K562 (cell line): ENCODE data around the gene RIOX2. TPM values are rescaled to one million over a fixed set of nuclear protein-coding genes. Genes with fewer than 3 reads are reported as not detected.

Experiments
- ATAC-seq: fragments of 200-7000 bp; cut with Tn5 transposase; 3 replicates; pipeline ENCODE4 v1.9.1; 2020; ENCODE audit warnings: moderate library complexity
- BruUV-seq: library from RNA; stranded (reverse); fragments of 400-500 nt; replicated peaks from 2 replicates; lab custom pipeline; 2021; lab: Mats Ljungman, UMichigan
- CTCF ChIA-PET: fragments of 300-600 bp; formaldehyde crosslinking; extraction: SDS; loops from one replicate; lab custom pipeline; 2021; ENCODE audit warnings: low intra/inter-chr PET ratio; lab: Yijun Ruan, JAX
- POLR2A ChIA-PET: fragments of 300-600, 350-650 bp; sonication (Branson Sonifier 250); formaldehyde crosslinking; extraction: SDS; loops from one replicate; lab custom pipeline; 2021; ENCODE audit warnings: antibody characterized with exemption, inconsistent platforms; lab: Yijun Ruan, JAX
- DNase-seq, 4 experiments: peaks; one replicate each; pipeline versions ENCODE4 v3.0.0 to v3.0.0-alpha.2; 2011 to 2018; ENCODE audit warnings: low spot score in 3 of 4, mixed read lengths in 3 of 4; ENCODE audit errors: extremely low read depth in 1 of 4
- FAIRE-seq: peaks from 2 replicates; lab custom pipeline; 2011; peaks lifted over from hg19 to GRCh38; lab: Jason Lieb, UNC
- H2AFZ ChIP-seq: 2 replicates; pipeline ENCODE4 v1.6.0; 2011; ENCODE audit warnings: low read depth, low read length, control low read depth, inconsistent platforms
- H3K27ac ChIP-seq: fragments of 200-600 bp; 3 replicates; pipeline ENCODE4 v1.8.0; 2011; ENCODE audit warnings: low read depth, mild to moderate bottlenecking, control low read depth, inconsistent platforms, low read length, moderate library complexity, mixed read lengths; ENCODE audit errors: extremely low read depth
- H3K27me3 ChIP-seq, 2 experiments: fragments of 300-600 bp in 1 of 2; 2 replicates in 1 of 2; 3 replicates in 1 of 2; pipeline versions ENCODE4 v1.6.0 to v1.8.0; 2011; ENCODE audit warnings: inconsistent platforms in 2 of 2, low read length in 2 of 2, mild to moderate bottlenecking in 1 of 2, mixed read lengths in 1 of 2, moderate library complexity in 1 of 2; ENCODE audit not compliant: control insufficient read depth in 2 of 2, insufficient read depth in 2 of 2
- H3K36me3 ChIP-seq: fragments of 300-600 bp; 3 replicates; pipeline ENCODE4 v1.8.0; 2011; ENCODE audit warnings: mild to moderate bottlenecking, low read length, inconsistent platforms; ENCODE audit not compliant: control insufficient read depth, insufficient read depth
- H3K4me1 ChIP-seq, 2 experiments: fragments of 200-600 bp in 1 of 2; replicated peaks in 1 of 2; 2 replicates in 1 of 2; 3 replicates in 1 of 2; pipeline versions ENCODE4 v1.5.1 to v1.8.0; 2011; ENCODE audit warnings: inconsistent platforms in 2 of 2, low read length in 2 of 2, mild to moderate bottlenecking in 1 of 2, mixed read lengths in 1 of 2, moderate library complexity in 1 of 2; ENCODE audit not compliant: control insufficient read depth in 2 of 2, insufficient read depth in 2 of 2
- H3K4me2 ChIP-seq: 2 replicates; pipeline ENCODE4 v1.6.1; 2011; ENCODE audit warnings: low read length, control low read depth, inconsistent platforms, mixed read lengths; ENCODE audit not compliant: insufficient read depth
- H3K4me3 ChIP-seq: fragments of 200-600 bp; sonication (generic), shearing (Covaris generic); 2 replicates; pipeline ENCODE4 v1.5.1; 2016; ENCODE audit warnings: control low read depth, inconsistent platforms
- H3K79me2 ChIP-seq: fragments of 200-600 bp; 3 replicates; pipeline ENCODE4 v1.8.0; 2011; ENCODE audit warnings: low read length, inconsistent platforms; ENCODE audit not compliant: control insufficient read depth, insufficient read depth
- H3K9ac ChIP-seq, 2 experiments: 2 replicates each; pipeline versions ENCODE4 v1.6.0 to v1.6.1; 2011; ENCODE audit warnings: low read depth in 2 of 2, low read length in 2 of 2, control low read depth in 1 of 2, inconsistent platforms in 1 of 2, mild to moderate bottlenecking in 1 of 2, mixed read lengths in 1 of 2; ENCODE audit not compliant: insufficient read depth in 1 of 2
- H3K9me1 ChIP-seq: one replicate; pipeline ENCODE4 v1.6.0; 2011; ENCODE audit warnings: inconsistent platforms, mild to moderate bottlenecking, low read length, moderate library complexity; ENCODE audit not compliant: control insufficient read depth, insufficient read depth
- H3K9me3 ChIP-seq: replicated peaks from 2 replicates; pipeline ENCODE4 v1.5.1; 2011; ENCODE audit warnings: low read depth, low read length, inconsistent platforms; ENCODE audit not compliant: control insufficient read depth, insufficient read depth
- H4K20me1 ChIP-seq: replicated peaks from 2 replicates; pipeline ENCODE4 v1.6.1; 2011; ENCODE audit warnings: low read length, inconsistent platforms, mixed read lengths; ENCODE audit not compliant: control insufficient read depth, insufficient read depth
- SIN3A ChIP-seq, 2 experiments: fragments of 150-350 bp in 1 of 2; IDR thresholded peaks; 2 replicates each; pipeline ENCODE4 v1.6.1; 2011 to 2016; ENCODE audit warnings: borderline replicate concordance in 2 of 2, low read depth in 2 of 2, low read length in 2 of 2, mild to moderate bottlenecking in 2 of 2, moderate library complexity in 2 of 2; ENCODE audit not compliant: control insufficient read depth in 1 of 2
- ZNF785 ChIP-seq: fragments of 250-450 bp; sonication (Bioruptor Pico); IDR thresholded peaks from 2 replicates; pipeline ENCODE4 v1.4.0; 2020; ENCODE audit warnings: mild to moderate bottlenecking
- WGBS: fragments of 100-300 bp; shearing (Covaris generic); methylation state at CpG from one replicate; pipeline ENCODE4 v1.1.6; 2016; ENCODE audit warnings: low coverage, mixed read lengths; ENCODE audit not compliant: insufficient coverage; ENCODE audit errors: missing lambda C conversion rate; 5-methylcytosine and 5-hydroxymethylcytosine counted together
- in situ Hi-C: fragments of 300-500 bp; cut with MboI; formaldehyde crosslinking; loops from 4 replicates; pipeline ENCODE4 v1.15.0; 2018; ENCODE audit warnings: inconsistent platforms, mixed read lengths
- intact Hi-C: fragments of 100-400 bp; cut with micrococcal nuclease; formaldehyde crosslinking; loops from 2 replicates; pipeline ENCODE4 v1.14.2; 2022
- polyA plus RNA-seq, 8 experiments: library from polyadenylated mRNA; depleted of rRNA in 4 of 8; stranded (reverse) in 5 of 8; unstranded in 3 of 8; fragments of >200 nt; fragmentation: Nextera tagmentation in 2 of 8; fragmentation: Illumina TruSeq in 1 of 8; extraction: Ambion mirVana in 2 of 8; extraction: Trizol in 1 of 8; gene quantifications; 2 replicates each; pipeline versions ENCODE4 v1.2.1 to v1.2.3, GENCODE V29; 2011 to 2014; ENCODE audit warnings: inconsistent platforms in 1 of 8, missing spikeins in 1 of 8
- total RNA-seq, 7 experiments: library from RNA; depleted of rRNA in 6 of 7; stranded (reverse); fragments of >200 nt in 6 of 7; fragmentation: Illumina TruSeq in 2 of 7; extraction: Trizol in 2 of 7; gene quantifications; 2 replicates each; pipeline versions ENCODE4 v1.2.1 to v1.2.3, GENCODE V29; 2011 to 2021; ENCODE audit warnings: low replicate concordance in 1 of 7
- TF ChIP-seq, protein P1 (sequence below): fragments of 250-450 bp; sonication (Bioruptor Pico); IDR thresholded peaks from 2 replicates; pipeline ENCODE4 v1.4.0; 2020

Gene RIOX2
- total and polyA plus RNA-seq, 9 of the 15 experiments (the other 6 are each of a cell fraction or from before 2014, with no cell fraction given) = 22.2 to 56.0 (median 32.6) TPM

DNA sequence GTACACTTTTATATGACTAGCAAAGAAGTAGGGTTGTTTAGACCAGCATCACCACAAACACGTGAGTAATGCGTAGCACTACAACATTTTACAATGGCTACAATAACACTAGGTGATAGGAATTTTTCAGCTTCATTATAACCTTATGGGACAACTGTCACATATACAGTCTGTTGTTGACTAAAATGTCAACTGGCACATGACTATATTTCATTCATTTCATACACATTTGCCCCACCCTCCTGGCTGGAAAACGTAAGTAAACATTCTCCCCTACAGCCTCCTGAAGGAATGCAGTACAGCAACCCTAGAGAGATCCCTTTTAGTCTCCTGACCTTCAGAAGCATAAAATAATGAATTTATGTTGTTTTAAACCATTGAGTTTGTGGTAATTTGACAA is 16.2 kb downstream of the RIOX2 start:
- no TSS peak for BruUV-seq
- no peaks in the 10 kb centered on the region for H4K20me1 ChIP-seq
- H3K9me3 ChIP-seq = no peaks in the 10 kb centered on the region
- DNase-seq = no peak
- intact Hi-C loops = no loop called here
- WGBS = 82% methylated on average over 3 of the region's 3 CpGs
- ChIA-PET POLR2A (no interaction called here), CTCF (no interaction called here)
- no peak overlapping the region for H3K27ac ChIP-seq
- no peak overlapping the region for H2AFZ ChIP-seq
- H3K9me1 ChIP-seq = peaks cover 3% of the 10 kb centered on the region
- no peaks in the 10 kb centered on the region for H3K79me2 ChIP-seq
- no peak for FAIRE-seq
- no peaks in the 10 kb centered on the region; a peak in 2 of 5 replicates for H3K4me1 ChIP-seq
- H3K27me3 ChIP-seq = no peaks in the 10 kb centered on the region
- in situ Hi-C loops = no loop called here
- no peak for ATAC-seq
- no peak overlapping the region for H3K9ac ChIP-seq
- peaks cover 63% of the 10 kb centered on the region; the same call in 2 of the 3 replicates for H3K36me3 ChIP-seq
- H3K4me2 ChIP-seq = no peak overlapping the region
- TF ChIP-seq SIN3A (IDR thresholded peaks at IDR 0.05; ENCODE audit: borderline replicate concordance in 2 of 2, control insufficient read depth in 1 of 2, low read depth in 2 of 2, low read length in 2 of 2) = no peak
- H3K4me3 ChIP-seq = no peak overlapping the region

- TF ChIP-seq, protein P1, sequence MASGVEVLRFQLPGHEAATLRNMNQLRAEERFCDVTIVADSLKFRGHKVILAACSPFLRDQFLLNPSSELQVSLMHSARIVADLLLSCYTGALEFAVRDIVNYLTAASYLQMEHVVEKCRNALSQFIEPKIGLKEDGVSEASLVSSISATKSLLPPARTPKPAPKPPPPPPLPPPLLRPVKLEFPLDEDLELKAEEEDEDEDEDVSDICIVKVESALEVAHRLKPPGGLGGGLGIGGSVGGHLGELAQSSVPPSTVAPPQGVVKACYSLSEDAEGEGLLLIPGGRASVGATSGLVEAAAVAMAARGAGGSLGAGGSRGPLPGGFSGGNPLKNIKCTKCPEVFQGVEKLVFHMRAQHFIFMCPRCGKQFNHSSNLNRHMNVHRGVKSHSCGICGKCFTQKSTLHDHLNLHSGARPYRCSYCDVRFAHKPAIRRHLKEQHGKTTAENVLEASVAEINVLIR (CRISPR knock-in tag) = no peak
- no peak for TF ChIP-seq ZNF785 (CRISPR knock-in tag)
- CTCF ChIA-PET = no interaction called here
- FAIRE-seq (no peak), ATAC-seq (no peak), DNase-seq (no peak)
- no TSS peak for BruUV-seq
- no peaks in the 10 kb centered on the region for H3K9me3 ChIP-seq
- H3K4me3 ChIP-seq = no peak overlapping the region
- no peaks in the 10 kb centered on the region for H4K20me1 ChIP-seq
- no peak overlapping the region for H2AFZ ChIP-seq
- no peak overlapping the region for H3K27ac ChIP-seq
- peaks cover 71% of the 10 kb centered on the region; the same call in 2 of the 3 replicates for H3K36me3 ChIP-seq
- in situ Hi-C loops = no loop called here
- POLR2A ChIA-PET = interaction anchor here (1.3 kb wide), 1 partner anchor 11 kb away, joined by 4 read pairs; no protein-coding TSS in a partner anchor
- H3K9me1 ChIP-seq = peaks cover 3% of the 10 kb centered on the region
- intact Hi-C loops = no loop called here
- no peaks in the 10 kb centered on the region for H3K27me3 ChIP-seq
- H3K79me2 ChIP-seq = no peaks in the 10 kb centered on the region
- no peak overlapping the region for H3K9ac ChIP-seq
- no peak overlapping the region for H3K4me2 ChIP-seq
- WGBS = 90% methylated on average over 8 of the region's 9 CpGs
- H3K4me1 ChIP-seq = no peaks in the 10 kb centered on the region; a peak in 1 of 5 replicates
These were observed 17.9 kb downstream of the RIOX2 start for GRCh38 chr3:97954228-97954827.
